PC-9 (cell line): Measurements from ENCODE around the gene GNAI1. TPM values are rescaled to one million over a fixed set of nuclear protein-coding genes. Genes with fewer than 3 reads are reported as not detected.
A peak's percentile ranks its signal among the peaks of the same experiment; 100 is the strongest.

Experiments
- BruUV-seq: library from RNA; stranded (reverse); fragments of 400-500 nt; replicated peaks from 2 replicates; lab custom pipeline; 2021; lab: Mats Ljungman, UMichigan
- CTCF ChIA-PET: fragments of 300-600 bp; sonication (Branson Sonifier 250); formaldehyde crosslinking; loops from one replicate; lab custom pipeline; 2022; ENCODE audit warnings: antibody characterized with exemption; lab: Charles Lee
- POLR2A ChIA-PET: fragments of 300-600 bp; sonication (Branson Sonifier 250); formaldehyde crosslinking; loops from one replicate; lab custom pipeline; 2022; ENCODE audit warnings: antibody characterized with exemption; ENCODE audit not compliant: unreplicated experiment; lab: Charles Lee
- DNase-seq, 2 experiments: peaks; one replicate each; pipeline versions ENCODE4 v3.0.0 to v3.0.0-alpha.2; 2015 to 2022; ENCODE audit warnings: mixed read lengths in 1 of 2
- H2AFZ ChIP-seq: fragments of 200-600 bp; sonication (generic); 2 replicates; pipeline ENCODE4 v1.8.1; 2017; ENCODE audit warnings: antibody characterized with exemption
- H3F3A ChIP-seq: fragments of 200-600 bp; sonication (generic); 2 replicates; pipeline ENCODE4 v1.8.1; 2017; ENCODE audit warnings: antibody characterized with exemption, mild to moderate bottlenecking, low read depth; ENCODE audit not compliant: insufficient read depth
- H3K27ac ChIP-seq: fragments of 200-600 bp; sonication (generic); 2 replicates; pipeline ENCODE4 v1.6.1; 2016; ENCODE audit warnings: mixed run types
- H3K27me3 ChIP-seq: fragments of 200-600 bp; sonication (generic); 2 replicates; pipeline ENCODE4 v1.6.1; 2016; ENCODE audit warnings: low read depth, mixed run types; ENCODE audit not compliant: insufficient read depth
- H3K36me3 ChIP-seq: fragments of 200-600 bp; sonication (generic); 2 replicates; pipeline ENCODE4 v1.6.1; 2016; ENCODE audit warnings: low read depth, mixed run types
- H3K4me1 ChIP-seq: fragments of 200-600 bp; sonication (generic); replicated peaks from 2 replicates; pipeline ENCODE4 v1.6.1; 2016; ENCODE audit warnings: mixed run types; ENCODE audit not compliant: insufficient read depth
- H3K4me2 ChIP-seq: fragments of 200-600 bp; sonication (generic); 2 replicates; pipeline ENCODE4 v1.6.1; 2017; ENCODE audit warnings: mixed run types
- H3K4me3 ChIP-seq: fragments of 200-600 bp; sonication (generic); 2 replicates; pipeline ENCODE4 v1.6.1; 2016; ENCODE audit warnings: mixed run types
- H3K79me2 ChIP-seq: fragments of 200-600 bp; sonication (generic); 2 replicates; pipeline ENCODE4 v1.6.1; 2017; ENCODE audit warnings: low read depth, mixed run types
- H3K9me2 ChIP-seq: fragments of 200-600 bp; sonication (generic); 2 replicates; pipeline ENCODE4 v1.8.1; 2017; ENCODE audit warnings: mild to moderate bottlenecking; ENCODE audit not compliant: insufficient read depth
- H3K9me3 ChIP-seq: fragments of 200-600 bp; sonication (generic); 2 replicates; pipeline ENCODE4 v1.8.1; 2016; ENCODE audit warnings: low read depth; ENCODE audit not compliant: insufficient read depth
- H4K20me1 ChIP-seq: fragments of 200-600 bp; sonication (generic); 2 replicates; pipeline ENCODE4 v1.8.1; 2017; ENCODE audit not compliant: insufficient read depth
- CTCF ChIP-seq: fragments of 200-600 bp; sonication (generic); conservative IDR thresholded peaks from 2 replicates; pipeline ENCODE4 v1.6.1; 2017; ENCODE audit warnings: mixed run types, antibody characterized with exemption, mild to moderate bottlenecking, moderate library complexity
- EZH2 ChIP-seq: fragments of 200-600 bp; sonication (generic); IDR thresholded peaks from 2 replicates; pipeline ENCODE4 v1.8.0; 2017; ENCODE audit warnings: antibody characterized with exemption, low read depth
- intact Hi-C: fragments of 100-400 bp; cut with micrococcal nuclease; formaldehyde crosslinking; loops from one replicate; pipeline ENCODE4 v1.10.0; 2022; ENCODE audit not compliant: unreplicated experiment
- total RNA-seq: library from RNA; stranded (reverse); gene quantifications from 2 replicates; pipeline ENCODE4 v1.2.3, GENCODE V29; 2021

The GNAI1 gene
- total RNA-seq, 1 experiment from 2014 or later = 16.8 TPM

- no peak overlapping the region for H2AFZ ChIP-seq
- H3K36me3 ChIP-seq = no peaks in the 10 kb centered on the region
- CTCF ChIA-PET = no interaction called here
- POLR2A ChIA-PET = no interaction called here
- intact Hi-C loops = no loop called here
- no TSS peak for BruUV-seq
- H4K20me1 ChIP-seq = no peaks in the 10 kb centered on the region
- no peaks in the 10 kb centered on the region for H3K27me3 ChIP-seq
- no peaks in the 10 kb centered on the region for H3F3A ChIP-seq
- H3K9me2 ChIP-seq = no peaks in the 10 kb centered on the region
- no peaks in the 10 kb centered on the region for H3K79me2 ChIP-seq
- H3K27ac ChIP-seq = no peak overlapping the region
- no peak for DNase-seq
- H3K4me3 ChIP-seq = no peak overlapping the region
- H3K4me1 ChIP-seq = peaks cover 10% of the 10 kb centered on the region
- no peak for TF ChIP-seq CTCF
- no peak for TF ChIP-seq EZH2
- no peak overlapping the region for H3K4me2 ChIP-seq
- H3K9me3 ChIP-seq = 0 out of 2 replicates have a peak, but pooled peaks cover 3% of the 10 kb centered on the region
Observed at GRCh38 chr7:80249184-80249583, 114.6 kb downstream of the GNAI1 start.

- intact Hi-C loops = no loop called here
- H3K4me2 ChIP-seq = no peak overlapping the region
- no peak overlapping the region for H2AFZ ChIP-seq
- H3K4me1 ChIP-seq = peaks cover 10% of the 10 kb centered on the region
- H3K79me2 ChIP-seq = no peaks in the 10 kb centered on the region
- no peaks in the 10 kb centered on the region for H3K27me3 ChIP-seq
- 0 out of 2 replicates have a peak, but pooled peaks cover 3% of the 10 kb centered on the region for H3K9me3 ChIP-seq
- no peak overlapping the region for H3K4me3 ChIP-seq
- no peaks in the 10 kb centered on the region for H4K20me1 ChIP-seq
- CTCF ChIA-PET = no interaction called here
- POLR2A ChIA-PET = no interaction called here
- TF ChIP-seq EZH2 (no peak), CTCF (no peak)
- no peaks in the 10 kb centered on the region for H3K9me2 ChIP-seq
- H3K27ac ChIP-seq = no peak overlapping the region
- no peaks in the 10 kb centered on the region for H3K36me3 ChIP-seq
- BruUV-seq = no TSS peak
- H3F3A ChIP-seq = no peaks in the 10 kb centered on the region
- no peak for DNase-seq
Observed at GRCh38 chr7:80249619-80250295, 115.1 kb downstream of the GNAI1 start.

- ChIA-PET POLR2A (interaction anchor here (0.6 kb wide), 1 partner anchor 35 kb away, joined by 5 read pairs; no protein-coding TSS in a partner anchor), CTCF (no interaction called here)
- Histone ChIP-seq H2AFZ (peak overlapping the region; percentile 17; the same call in 1 of the 2 replicates), H3K4me2 (0 out of 2 replicates have a peak overlapping the region, but pooled peaks have one; percentile 5), H4K20me1 (no peaks in the 10 kb centered on the region), H3F3A (no peaks in the 10 kb centered on the region), H3K9me3 (no peaks in the 10 kb centered on the region), H3K9me2 (no peaks in the 10 kb centered on the region), H3K4me1 (peaks cover 10% of the 10 kb centered on the region), H3K36me3 (no peaks in the 10 kb centered on the region), H3K79me2 (no peaks in the 10 kb centered on the region), H3K27ac (no peak overlapping the region), H3K27me3 (no peaks in the 10 kb centered on the region), H3K4me3 (no peak overlapping the region)
- intact Hi-C loops = no loop called here
- BruUV-seq = no TSS peak
- DNase-seq = no peak
- no peak for TF ChIP-seq EZH2
- TF ChIP-seq CTCF = no peak
Observed at GRCh38 chr7:80253237-80253636, 118.6 kb downstream of the GNAI1 start.
